Measurements from ENCODE around the gene C9orf40.

DNA sequence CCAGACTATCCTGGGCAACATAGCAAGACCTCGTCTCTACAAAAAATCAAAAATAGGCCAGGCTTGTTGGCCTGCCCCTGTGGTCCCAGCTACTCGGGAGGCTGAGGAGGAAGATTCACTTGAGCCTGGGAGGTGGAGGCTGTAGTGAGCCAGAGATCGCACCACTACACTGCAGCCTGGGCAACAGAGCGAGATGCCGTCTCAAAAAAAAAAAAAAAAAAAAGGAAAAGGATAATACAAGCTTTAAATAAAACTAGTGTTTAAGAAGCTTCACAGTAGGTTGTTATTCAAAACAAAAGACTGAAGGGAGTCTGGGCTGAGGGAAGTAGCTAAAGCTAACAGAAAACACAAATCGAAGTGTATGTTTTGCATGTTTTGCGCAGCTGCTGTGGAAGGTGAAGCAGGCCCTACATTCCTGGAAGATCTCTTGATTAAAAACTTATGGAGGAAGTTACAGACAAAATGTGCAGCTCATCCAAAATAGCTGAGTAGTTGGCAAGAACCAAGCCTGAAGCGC, 581 bp upstream of the C9orf40 start:
- TF ChIP-seq, protein P1, sequence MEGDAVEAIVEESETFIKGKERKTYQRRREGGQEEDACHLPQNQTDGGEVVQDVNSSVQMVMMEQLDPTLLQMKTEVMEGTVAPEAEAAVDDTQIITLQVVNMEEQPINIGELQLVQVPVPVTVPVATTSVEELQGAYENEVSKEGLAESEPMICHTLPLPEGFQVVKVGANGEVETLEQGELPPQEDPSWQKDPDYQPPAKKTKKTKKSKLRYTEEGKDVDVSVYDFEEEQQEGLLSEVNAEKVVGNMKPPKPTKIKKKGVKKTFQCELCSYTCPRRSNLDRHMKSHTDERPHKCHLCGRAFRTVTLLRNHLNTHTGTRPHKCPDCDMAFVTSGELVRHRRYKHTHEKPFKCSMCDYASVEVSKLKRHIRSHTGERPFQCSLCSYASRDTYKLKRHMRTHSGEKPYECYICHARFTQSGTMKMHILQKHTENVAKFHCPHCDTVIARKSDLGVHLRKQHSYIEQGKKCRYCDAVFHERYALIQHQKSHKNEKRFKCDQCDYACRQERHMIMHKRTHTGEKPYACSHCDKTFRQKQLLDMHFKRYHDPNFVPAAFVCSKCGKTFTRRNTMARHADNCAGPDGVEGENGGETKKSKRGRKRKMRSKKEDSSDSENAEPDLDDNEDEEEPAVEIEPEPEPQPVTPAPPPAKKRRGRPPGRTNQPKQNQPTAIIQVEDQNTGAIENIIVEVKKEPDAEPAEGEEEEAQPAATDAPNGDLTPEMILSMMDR (IDR thresholded peaks at IDR 0.05; ENCODE audit: insufficient read depth, low read length), result no peak
- TF ChIP-seq REST (IDR thresholded peaks at IDR 0.05; ENCODE audit: insufficient replicate concordance, low read depth), result no peak
- no peak for TF ChIP-seq POLR2AphosphoS5 (IDR thresholded peaks at IDR 0.05; ENCODE audit: low read depth)
- no peak for TF ChIP-seq SPI1 (IDR thresholded peaks at IDR 0.05; ENCODE audit: borderline replicate concordance, low read depth)

All from HL-60 (cell line).